HPDE6-E6E7 (cell line): ENCODE measurements around the gene HK3.

Experiments
- DNase-seq: peaks from one replicate; pipeline ENCODE4 v3.0.0; 2011; ENCODE audit warnings: missing footprints; ENCODE audit errors: extremely low spot score

HK3 gene

GRCh38 chr5:176850371-176851245, 48.5 kb downstream of the HK3 start:
- no peak for DNase-seq

GRCh38 chr5:176849611-176850227, 49.4 kb downstream of the HK3 start:
- no peak for DNase-seq

- DNase-seq = no peak
These were observed 50.5 kb downstream of the HK3 start for GRCh38 chr5:176848651-176849050.

- no peak for DNase-seq
These were observed 51.3 kb downstream of the HK3 start for GRCh38 chr5:176847726-176848290.

- no peak for DNase-seq
These were observed 52.0 kb downstream of the HK3 start for GRCh38 chr5:176847148-176847547.

- DNase-seq = no peak
These were observed 52.6 kb downstream of the HK3 start for GRCh38 chr5:176846335-176847140.

- no peak for DNase-seq
These were observed 53.8 kb downstream of the HK3 start for GRCh38 chr5:176845392-176845713.

- peak; percentile 72 for DNase-seq
These were observed 54.3 kb downstream of the HK3 start for GRCh38 chr5:176844706-176845391.

GRCh38 chr5:176844281-176844680, 54.9 kb downstream of the HK3 start:
- DNase-seq = no peak

GRCh38 chr5:176843673-176844072, 55.5 kb downstream of the HK3 start:
- no peak for DNase-seq

- peak; percentile 51 for DNase-seq
These were observed 61.4 kb downstream of the HK3 start for GRCh38 chr5:176837707-176838115.

- no peak for DNase-seq
These were observed 62.1 kb downstream of the HK3 start for GRCh38 chr5:176836811-176837706.

GRCh38 chr5:176835918-176836317, 63.2 kb downstream of the HK3 start:
- DNase-seq = no peak

- DNase-seq = no peak
These were observed 65.9 kb downstream of the HK3 start for GRCh38 chr5:176833286-176833685.

GRCh38 chr5:176832162-176832561, 67.0 kb downstream of the HK3 start:
- no peak for DNase-seq

- DNase-seq = no peak
These were observed 67.7 kb downstream of the HK3 start for GRCh38 chr5:176831425-176831824.

GRCh38 chr5:176830995-176831423, 68.1 kb downstream of the HK3 start:
- no peak for DNase-seq
